Measurements from ENCODE around the gene MRRF. TPM values are rescaled to one million over a fixed set of nuclear protein-coding genes. Genes with fewer than 3 reads are reported as not detected.
A peak's percentile ranks its signal among the peaks of the same experiment; 100 is the strongest.
"Not testable (repeated sequence)": the region's sequence is repeated elsewhere in the genome, so short reads cannot be mapped to it uniquely, and the experiment has no call there.

The MRRF gene
- polyA plus RNA-seq, 1 donor = 29.1 TPM

DNA sequence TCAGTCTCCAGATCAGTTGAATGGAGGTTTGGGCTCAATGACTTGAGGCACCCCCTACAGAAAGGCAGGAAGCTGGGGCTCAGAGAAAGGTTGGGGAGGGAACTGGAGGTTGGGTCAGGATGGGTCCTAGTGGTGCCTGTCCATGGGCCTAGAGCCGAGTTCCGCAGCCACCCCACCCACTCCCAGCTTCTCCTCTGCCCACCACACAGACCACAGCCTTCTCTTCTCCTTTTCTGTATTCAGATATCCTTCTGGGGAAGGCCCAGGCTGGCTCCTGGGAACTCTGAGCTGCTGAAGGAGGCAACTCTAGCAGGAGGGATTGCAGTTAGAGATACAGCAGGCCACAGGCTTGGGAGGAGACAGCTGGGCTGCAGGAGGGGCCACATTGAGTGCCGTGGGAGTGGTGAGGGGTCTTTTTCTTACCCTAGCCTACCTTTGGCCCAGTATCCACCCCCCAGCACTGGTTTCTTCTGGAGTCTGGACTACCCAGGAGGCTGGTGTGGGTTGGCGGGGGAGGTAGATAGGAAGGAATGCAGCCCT lies 90.7 kb downstream of the MRRF start:
- DNase-seq (ENCODE audit: low read depth) = no peak

- no peak for DNase-seq (ENCODE audit: low read depth)
These were observed 91.9 kb downstream of the MRRF start for GRCh38 chr9:122356627-122357026.

DNA sequence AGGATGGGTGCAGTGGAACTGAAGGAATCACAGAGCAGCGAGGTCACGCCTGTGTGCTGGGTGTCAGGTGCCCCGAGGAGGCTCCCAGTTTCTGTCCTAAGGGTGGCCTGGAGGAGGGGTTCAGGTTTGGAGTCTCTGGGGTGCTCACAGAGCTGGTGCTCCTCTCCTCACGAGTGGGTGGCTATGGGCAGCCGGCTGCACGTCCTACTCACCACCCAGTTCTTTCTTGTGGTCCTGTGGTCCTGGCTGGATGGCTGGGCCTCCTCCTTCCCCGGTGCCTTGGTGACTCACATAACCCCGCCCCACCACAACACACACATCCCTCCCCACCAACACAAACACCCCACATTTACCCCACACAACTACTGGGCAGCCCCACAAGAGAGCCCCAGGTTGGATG lies 96.2 kb downstream of the MRRF start:
- DNase-seq (ENCODE audit: low read depth) = no peak

- not testable (repeated sequence) for DNase-seq (ENCODE audit: low read depth)
These were observed 98.4 kb downstream of the MRRF start for GRCh38 chr9:122363131-122363530.

DNA sequence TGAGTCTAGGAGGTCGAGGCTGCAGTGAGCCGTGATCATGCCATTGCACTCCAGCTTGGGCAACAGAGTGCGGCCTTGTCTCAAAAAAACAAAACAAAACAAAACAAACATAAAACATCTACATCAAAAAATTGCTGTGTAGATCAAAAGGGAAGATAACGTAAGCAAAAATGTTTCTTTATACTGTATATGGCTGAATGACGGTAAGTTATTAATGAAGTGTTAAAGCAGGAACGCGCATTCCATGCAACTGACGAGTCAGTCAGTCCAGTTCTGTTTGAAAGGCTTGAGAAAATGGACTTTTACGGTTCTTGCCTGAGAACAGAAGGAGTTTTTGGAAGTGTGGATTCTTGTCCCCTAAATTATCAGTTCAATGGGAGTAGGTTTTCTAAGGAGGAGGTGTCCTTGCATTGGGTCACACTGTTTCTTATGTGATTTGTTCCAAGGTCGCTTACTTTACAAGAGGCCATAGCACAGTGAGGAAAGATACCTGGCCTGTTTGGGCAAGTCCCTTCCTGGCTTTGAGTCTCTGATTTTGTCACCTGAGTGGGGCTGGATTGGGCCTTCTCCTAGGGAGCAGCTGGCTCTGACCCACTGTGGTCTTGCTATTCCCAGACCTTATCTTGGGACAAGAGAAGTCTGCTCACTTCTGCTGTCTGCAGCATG lies 99.6 kb downstream of the MRRF start:
- DNase-seq (ENCODE audit: low read depth) = no peak

DNA sequence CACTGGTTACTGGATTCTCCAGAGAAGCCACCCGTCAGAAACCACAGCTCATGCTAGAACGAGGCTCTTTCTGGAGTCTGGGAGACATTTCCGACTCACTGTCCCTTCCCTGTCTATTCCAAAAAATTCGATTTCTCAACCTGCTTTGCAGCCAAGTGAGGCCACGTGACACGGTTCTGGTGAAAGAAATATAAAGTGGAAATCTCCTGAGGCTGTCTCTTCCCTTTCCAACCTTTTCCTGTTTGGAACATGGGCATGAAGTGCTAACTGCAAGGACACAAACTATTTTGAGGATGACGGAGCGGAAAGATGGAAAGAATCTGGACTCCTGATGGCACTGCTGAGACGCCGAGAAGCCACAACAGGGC lies 100.1 kb downstream of the MRRF start:
- DNase-seq (ENCODE audit: low read depth) = peak; percentile 35

DNA sequence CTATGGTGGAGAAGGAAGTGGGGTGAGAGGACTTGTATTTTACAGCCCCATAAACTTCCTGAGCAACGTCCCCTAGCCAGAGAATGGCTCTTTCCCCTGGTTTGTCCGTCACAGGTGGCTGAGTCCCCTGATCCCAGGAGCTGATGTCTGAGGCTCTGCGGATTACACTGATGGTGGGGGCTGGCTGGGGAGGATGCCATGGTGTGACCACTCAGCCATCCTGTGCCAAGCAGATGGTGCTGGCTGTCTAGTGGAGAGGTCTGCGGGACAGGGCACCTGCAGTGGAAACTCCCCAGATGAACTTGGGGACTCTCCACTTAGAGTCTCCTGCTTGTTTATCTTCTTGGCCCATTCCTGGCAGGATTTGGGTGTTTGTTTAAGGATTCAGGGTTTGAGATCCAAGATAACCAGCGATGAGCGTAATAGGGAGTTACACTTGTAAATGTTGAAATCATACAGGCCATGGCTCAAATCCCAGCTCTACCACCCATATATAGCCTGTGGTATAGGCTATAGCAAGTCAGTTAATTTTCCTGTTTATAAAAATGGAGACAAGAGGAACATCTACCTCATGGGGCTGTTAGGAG lies 101.5 kb downstream of the MRRF start:
- no peak for DNase-seq (ENCODE audit: low read depth)

GRCh38 chr9:122367065-122367464 lies 102.4 kb downstream of the MRRF start:
- DNase-seq (ENCODE audit: low read depth) = no peak

DNA sequence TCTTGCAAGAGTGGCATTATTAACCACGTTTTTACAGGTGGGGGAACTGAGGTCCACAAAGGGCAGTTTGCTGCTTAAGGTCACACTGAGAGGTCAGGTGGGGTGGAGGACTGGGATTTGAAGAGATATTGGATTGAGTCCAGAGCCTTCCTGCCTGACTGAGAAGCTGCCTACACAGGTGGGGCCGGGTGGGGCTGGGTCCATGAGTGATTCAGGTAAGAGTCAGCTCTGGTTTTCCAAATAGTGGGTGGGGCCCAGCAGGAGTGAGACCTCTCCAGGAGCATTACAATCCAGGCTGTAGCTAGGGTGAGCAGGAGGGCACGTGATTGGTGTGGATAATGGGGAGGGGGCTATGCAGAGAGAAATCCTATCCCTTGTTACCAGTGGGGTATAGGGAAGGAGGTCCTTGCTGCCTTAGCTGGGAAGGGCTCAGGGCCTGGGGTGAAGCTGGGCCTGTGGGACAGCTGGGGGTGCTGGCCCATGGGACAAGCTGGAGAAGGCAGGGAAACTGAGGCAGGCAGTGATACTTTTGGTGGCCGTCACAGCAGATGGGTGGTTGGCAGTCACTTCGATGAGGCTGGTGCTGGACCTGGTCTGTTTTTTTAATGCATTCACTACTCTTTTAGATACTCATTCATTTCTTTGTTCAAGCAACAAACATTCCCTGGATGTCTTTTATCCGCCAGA lies 103.2 kb downstream of the MRRF start:
- DNase-seq (ENCODE audit: low read depth) = no peak

DNA sequence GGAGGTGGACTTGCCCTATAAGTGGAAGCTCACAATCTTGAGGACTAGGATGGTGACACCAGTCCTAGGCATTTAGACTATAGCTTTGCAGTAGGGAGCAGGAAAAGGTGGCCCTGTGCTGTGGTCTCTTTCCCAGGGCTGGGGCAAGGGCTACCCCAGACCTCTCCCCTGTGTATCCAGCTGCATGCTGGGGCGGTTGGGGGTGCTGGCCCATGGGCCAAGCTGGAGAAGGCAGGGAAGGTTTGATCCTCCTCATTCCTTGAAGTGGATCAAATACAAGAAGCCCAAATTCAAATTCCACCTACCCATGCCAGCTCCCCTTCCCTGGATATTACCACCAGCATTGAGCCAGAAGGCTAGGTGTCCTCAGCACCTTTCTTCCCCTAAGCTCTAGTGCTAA lies 104.0 kb downstream of the MRRF start:
- no peak for DNase-seq (ENCODE audit: low read depth)

- no peak for DNase-seq (ENCODE audit: low read depth)
These were observed 105.6 kb downstream of the MRRF start for GRCh38 chr9:122370303-122370702.

DNA sequence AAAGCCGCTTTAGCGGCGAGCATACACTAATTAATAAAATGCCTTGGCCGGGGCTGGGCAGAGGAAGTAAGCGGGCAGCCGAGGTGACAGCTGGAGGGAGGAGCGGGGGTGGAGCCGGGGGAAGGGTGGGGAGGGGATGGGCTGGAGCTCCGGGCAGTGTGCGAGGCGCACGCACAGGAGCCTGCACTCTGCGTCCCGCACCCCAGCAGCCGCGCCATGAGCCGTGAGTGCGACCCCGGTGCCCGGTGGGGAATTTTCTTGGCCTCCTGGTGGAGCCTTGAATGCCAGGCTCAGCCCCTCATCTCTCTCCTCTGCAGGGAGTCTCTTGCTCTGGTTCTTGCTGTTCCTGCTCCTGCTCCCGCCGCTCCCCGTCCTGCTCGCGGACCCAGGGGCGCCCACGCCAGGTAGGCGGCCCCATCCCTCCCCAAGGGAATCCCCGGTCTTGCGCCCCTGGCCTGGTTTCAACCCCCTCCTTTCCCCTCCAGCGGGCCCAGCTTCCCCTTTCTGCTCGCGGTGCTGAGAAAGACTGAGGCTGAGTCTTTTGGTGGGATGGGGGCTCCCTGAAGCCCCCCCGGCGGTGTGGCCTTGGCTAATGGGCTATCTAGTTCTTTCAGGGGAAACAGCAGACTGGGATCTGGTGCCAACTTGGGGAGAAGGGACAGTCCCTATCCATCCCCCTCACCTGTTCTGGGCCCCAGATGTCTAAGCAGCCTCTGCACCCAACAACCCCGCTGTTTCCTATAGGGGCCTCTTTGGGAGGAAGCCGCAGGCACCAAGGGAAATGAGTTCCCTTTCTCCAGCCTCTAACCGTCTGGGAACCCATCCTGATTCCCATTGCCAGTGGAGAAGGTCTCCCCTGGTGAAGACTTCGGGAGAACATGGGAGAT lies 106.4 kb downstream of the MRRF start, which contains the start of gene PTGS1:
TSS of gene PTGS1 (plus strand) at position 156 of the 887 bp plus-strand sequence. CDS start at position 217, 61 bp downstream.
- DNase-seq (ENCODE audit: low read depth) = no peak

GRCh38 chr9:122371846-122372245 lies 107.2 kb downstream of the MRRF start:
- DNase-seq (ENCODE audit: low read depth) = no peak

DNA sequence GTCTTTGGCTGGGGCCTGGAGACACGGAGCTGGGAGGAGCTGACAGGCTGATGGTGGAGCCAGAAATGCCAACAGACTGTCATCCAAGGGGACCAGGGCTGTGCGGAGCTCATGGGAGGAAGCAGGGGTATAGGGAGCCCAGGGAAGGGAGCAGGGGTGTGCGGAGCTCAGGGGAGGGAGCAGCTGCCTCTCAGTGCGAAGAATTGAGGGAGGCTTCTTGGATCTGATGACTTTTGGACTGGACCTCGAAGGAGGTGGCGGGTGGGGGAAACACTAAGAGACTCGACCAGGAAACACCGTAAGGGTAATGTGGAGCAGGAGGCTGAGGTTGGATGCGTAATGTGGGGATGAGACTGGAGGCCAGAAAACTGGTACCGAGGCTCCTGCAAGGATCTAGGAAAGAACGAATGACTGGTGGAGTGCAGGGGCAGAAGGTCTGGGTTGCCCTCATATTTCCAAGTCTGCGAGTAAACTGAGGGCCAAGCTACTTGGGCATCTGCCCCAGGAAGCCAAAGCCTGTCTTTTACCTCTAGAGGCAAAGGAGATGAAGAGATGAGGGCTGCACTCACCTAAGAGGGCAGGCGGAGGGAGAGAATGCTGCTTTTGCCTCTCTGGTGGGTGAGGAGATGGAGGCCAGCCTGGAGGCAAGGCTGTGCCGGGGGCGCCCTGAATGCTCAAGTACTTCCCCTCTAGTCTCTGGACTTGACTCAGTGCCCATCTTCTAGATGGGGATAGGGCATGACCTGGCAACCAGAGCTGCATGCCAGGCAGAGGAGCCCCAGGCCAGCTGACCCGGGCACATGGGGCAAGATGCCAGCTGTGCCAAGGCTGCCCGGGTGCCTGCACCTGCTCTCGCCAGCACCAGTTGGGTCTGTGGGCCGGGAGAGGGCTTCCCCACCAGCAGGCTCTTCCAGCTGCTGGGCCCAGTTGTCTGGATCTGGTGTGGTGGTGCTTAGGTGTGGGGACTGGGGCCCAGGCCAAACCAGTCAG lies 108.5 kb downstream of the MRRF start:
- no peak for DNase-seq (ENCODE audit: low read depth)

DNA sequence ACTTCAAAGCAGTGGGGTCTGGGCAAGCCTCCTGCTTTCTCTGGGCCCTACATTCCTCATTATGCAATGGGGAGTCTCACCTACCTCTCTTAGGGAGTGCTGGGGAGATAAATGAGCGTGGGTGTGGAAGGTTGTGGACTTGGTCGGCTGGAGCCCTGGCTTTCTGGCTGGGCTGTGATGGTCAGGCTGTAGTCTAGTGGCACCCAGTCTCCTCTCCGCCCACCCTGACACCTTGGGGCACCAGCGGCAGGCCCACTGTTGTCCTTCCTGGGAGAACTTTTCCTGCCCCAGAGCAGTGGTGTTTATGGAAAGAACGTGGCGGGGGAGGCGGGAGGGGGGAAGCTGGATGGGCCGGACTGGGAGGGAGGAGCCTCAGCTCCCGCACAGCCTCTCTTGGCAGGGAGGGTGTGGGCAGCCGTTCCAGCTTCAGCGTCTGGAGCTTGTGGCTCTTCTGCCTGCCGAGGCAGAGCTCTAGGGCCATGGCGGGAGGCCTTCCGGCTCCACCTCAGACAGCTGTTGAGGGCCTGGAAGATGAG lies 110.3 kb downstream of the MRRF start:
- DNase-seq (ENCODE audit: low read depth) = peak; percentile 43

DNA sequence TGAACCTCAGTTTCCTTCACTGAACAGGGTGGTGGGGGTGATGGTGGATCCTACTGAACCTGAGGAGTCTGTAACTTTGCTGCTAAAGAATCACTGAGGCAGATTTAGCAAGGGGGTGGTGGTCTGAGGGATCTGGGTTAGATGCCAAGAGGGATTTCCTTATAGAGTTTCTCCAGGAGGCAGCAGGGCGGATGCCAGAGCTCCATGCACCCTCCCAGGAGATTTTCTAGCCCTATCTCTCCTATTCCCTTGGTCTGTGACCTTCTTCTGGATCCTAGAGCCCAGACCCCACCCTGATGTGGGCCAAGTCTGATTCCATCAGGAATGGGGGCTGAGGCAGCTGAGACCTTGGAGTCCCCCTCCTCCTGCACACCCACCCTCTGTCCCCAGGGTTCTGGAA lies 112.1 kb downstream of the MRRF start:
- DNase-seq (ENCODE audit: low read depth) = no peak

DNA sequence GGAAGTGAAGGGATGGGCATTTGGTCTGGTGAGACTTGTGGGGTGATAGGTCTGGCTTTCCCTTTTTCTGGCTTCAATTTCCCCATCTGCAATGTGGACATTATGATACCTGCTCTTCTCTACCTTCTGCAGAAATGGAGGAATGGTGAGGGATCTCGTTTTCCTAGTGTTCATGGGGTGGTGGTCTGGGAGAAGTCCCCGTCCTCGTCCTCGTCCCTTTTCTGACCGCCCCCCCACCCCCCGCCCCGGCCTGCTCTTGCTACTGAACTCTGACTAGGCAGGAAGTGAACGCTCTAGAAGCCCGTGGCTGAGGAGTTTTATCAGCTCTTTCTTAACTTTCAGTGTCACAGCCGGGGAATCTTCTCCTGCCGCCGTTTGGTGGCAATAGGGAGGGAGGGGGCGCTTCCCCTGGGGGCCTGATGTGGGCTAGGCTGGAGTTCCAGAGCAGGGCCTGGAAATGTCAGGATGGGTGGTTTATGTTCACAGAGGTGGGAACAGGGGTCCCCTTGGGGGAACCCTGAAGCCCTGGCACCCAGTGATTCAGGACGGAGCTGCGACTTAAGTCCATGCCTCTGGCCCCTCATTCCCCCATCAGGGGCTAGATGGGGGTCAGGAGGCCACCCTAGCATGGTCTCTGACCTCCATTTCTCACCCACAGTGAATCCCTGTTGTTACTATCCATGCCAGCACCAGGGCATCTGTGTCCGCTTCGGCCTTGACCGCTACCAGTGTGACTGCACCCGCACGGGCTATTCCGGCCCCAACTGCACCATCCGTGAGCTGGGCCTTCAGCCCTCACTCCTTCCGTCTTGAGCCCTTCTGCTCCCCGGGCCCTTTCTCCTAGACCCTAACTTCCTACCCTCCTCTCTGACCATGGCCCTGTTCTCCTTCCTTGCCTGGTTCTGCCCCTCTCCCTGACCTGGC lies 112.8 kb downstream of the MRRF start:
- no peak for DNase-seq (ENCODE audit: low read depth)

DNA sequence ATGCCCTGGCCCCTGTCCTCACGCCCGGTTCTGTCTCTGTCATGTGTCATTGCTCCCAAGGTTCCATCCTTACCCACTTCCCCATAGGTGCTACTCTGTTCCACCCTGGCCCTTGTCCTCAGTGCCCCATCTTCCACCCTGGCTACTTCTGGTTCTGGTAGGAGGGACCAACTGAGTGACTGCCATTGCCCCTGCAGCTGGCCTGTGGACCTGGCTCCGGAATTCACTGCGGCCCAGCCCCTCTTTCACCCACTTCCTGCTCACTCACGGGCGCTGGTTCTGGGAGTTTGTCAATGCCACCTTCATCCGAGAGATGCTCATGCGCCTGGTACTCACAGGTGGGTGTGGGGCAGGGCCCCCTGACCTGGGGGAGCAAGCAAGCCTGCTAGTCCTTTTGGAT lies 113.6 kb downstream of the MRRF start:
- no peak for DNase-seq (ENCODE audit: low read depth)

- DNase-seq (ENCODE audit: low read depth) = no peak
These were observed 114.7 kb downstream of the MRRF start for GRCh38 chr9:122379340-122379739.
